ENCODE results near the gene TMEM209. TPM values are rescaled to one million over a fixed set of nuclear protein-coding genes. Genes with fewer than 3 reads are reported as not detected.

TMEM209 gene
- total RNA-seq, 3 donors from 2014 or later (not counting 1 experiment from before 2014, with no cell fraction given): 26.3 to 31.0 (median 30.4) TPM

DNA sequence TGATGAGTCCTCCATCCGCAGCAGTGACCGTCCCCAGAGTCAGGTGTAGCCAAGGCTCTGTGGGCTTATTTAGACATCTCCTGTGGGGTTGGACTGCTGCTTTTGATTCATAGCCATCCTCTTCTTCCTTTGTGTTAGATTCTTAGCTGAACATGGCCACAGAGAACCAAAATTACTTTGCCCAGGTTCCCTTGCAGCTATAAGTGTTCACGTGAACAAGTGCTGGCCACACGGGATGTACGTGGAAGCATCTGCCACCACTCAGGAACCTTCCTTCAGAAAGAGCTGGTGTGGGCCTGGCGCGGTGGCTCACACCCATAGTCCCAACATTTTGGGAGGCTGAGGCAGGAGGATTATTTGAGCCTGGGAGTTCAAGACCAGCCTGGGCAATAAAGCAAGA lies 49.1 kb downstream of the TMEM209 start:
- Mint-ChIP-seq H3K27ac (no peak overlapping the region), H3K4me3 (no peak overlapping the region), H3K36me3 (peaks cover 12% of the 10 kb centered on the region), H3K9me3 (no peaks in the 10 kb centered on the region), H3K27me3 (ENCODE audit: low read depth in 2 of 2) (no peaks in the 10 kb centered on the region), H3K4me1 (no peaks in the 10 kb centered on the region)
- WGBS (ENCODE audit: insufficient coverage): 97% methylated on average over 7 of the region's 7 CpGs
- no peaks in the 10 kb centered on the region for H3K36me3 ChIP-seq (ENCODE audit: control insufficient read depth, insufficient read depth, low read length)
- H3K27me3 ChIP-seq (ENCODE audit: control insufficient read depth, insufficient read depth, low read length): peaks cover 2% of the 10 kb centered on the region
- TF ChIP-seq, protein P1, sequence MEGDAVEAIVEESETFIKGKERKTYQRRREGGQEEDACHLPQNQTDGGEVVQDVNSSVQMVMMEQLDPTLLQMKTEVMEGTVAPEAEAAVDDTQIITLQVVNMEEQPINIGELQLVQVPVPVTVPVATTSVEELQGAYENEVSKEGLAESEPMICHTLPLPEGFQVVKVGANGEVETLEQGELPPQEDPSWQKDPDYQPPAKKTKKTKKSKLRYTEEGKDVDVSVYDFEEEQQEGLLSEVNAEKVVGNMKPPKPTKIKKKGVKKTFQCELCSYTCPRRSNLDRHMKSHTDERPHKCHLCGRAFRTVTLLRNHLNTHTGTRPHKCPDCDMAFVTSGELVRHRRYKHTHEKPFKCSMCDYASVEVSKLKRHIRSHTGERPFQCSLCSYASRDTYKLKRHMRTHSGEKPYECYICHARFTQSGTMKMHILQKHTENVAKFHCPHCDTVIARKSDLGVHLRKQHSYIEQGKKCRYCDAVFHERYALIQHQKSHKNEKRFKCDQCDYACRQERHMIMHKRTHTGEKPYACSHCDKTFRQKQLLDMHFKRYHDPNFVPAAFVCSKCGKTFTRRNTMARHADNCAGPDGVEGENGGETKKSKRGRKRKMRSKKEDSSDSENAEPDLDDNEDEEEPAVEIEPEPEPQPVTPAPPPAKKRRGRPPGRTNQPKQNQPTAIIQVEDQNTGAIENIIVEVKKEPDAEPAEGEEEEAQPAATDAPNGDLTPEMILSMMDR (IDR thresholded peaks at IDR 0.05): no peak
- ATAC-seq: no peak
- H3K9me3 ChIP-seq (ENCODE audit: control insufficient read depth, insufficient read depth, low read length): peaks cover 13% of the 10 kb centered on the region
- no peak for DNase-seq
- H3K4me1 ChIP-seq (ENCODE audit: control insufficient read depth, insufficient read depth, low read length): peaks cover 16% of the 10 kb centered on the region
- H3K4me3 ChIP-seq (ENCODE audit: low read length): no peak overlapping the region
- intact Hi-C loops (cut with micrococcal nuclease): no loop called here
- no peak overlapping the region for H3K27ac ChIP-seq (ENCODE audit: low read length)

DNA sequence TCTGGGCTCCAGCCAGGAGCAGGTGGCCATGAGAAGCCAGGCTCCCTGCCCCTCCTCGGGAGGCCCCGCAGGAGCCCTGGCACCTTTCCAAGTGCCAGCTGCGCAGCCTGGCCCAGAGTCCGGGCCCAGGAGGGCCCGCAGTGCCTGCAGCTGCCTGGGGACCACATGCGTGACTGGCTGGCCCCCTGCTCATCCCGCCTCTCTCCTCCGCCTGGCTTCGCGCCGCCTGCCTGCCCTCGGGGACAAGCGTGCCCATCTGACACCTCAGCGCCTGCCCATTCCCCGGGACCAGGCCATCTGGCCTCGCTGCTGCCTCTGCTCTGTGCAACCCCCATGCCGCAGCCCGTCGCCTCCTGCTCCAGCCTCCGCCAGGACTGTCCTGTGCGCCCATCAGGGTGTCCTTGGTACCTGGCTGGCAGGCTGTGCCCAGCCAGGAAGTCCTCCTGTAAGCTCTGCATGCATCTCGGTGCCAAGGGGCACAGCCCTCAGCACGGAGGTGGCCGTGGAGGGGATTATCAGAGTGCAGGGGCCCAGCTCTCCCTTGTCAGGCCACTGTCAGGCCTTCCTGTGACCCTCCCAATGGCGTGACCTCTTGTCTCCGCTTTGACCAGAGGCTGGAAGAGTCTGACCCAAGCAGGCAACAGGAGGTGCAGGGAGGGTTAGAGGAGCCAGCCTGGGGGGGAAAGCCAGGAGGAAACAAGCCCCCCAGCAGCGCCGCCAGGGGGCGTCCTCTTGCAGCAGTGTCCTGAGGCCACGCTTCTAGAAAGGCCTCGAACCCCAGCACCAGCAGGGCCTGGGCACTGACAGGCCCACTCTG lies 50.5 kb downstream of the TMEM209 start:
- intact Hi-C loops (cut with micrococcal nuclease): no loop called here
- ATAC-seq: no peak
- no peaks in the 10 kb centered on the region for H3K36me3 ChIP-seq (ENCODE audit: control insufficient read depth, insufficient read depth, low read length)
- Mint-ChIP-seq H3K9me3 (no peaks in the 10 kb centered on the region), H3K27me3 (ENCODE audit: low read depth in 2 of 2) (no peaks in the 10 kb centered on the region), H3K4me3 (no peak overlapping the region), H3K36me3 (peaks cover 12% of the 10 kb centered on the region), H3K27ac (no peak overlapping the region), H3K4me1 (no peaks in the 10 kb centered on the region)
- no peak overlapping the region for H3K27ac ChIP-seq (ENCODE audit: low read length)
- peaks cover 2% of the 10 kb centered on the region for H3K27me3 ChIP-seq (ENCODE audit: control insufficient read depth, insufficient read depth, low read length)
- H3K4me3 ChIP-seq (ENCODE audit: low read length): no peak overlapping the region
- peaks cover 18% of the 10 kb centered on the region for H3K4me1 ChIP-seq (ENCODE audit: control insufficient read depth, insufficient read depth, low read length)
- TF ChIP-seq, protein P1 (IDR thresholded peaks at IDR 0.05): no peak
- 90% methylated on average over 31 of the region's 31 CpGs for WGBS (ENCODE audit: insufficient coverage)
- peaks cover 13% of the 10 kb centered on the region for H3K9me3 ChIP-seq (ENCODE audit: control insufficient read depth, insufficient read depth, low read length)
- no peak for DNase-seq

DNA sequence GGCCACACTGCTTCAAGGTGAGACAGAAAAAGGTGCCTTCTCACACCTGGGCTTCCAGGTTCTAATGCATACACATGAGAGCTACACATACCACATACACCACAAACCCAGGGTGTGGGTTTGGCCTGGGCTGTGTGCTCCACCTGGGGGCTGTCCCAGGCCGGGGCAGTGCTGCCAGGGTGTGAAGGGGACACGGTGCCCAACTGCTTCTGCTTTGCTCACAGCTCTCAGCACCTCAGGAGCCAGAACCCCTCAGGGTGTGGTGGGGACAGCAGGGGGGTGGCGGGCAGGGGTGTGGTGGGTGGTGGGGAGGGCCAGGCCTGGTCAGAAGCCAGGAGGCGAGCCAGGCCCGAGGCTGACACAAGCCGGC lies 51.1 kb downstream of the TMEM209 start:
- TF ChIP-seq, protein P1 (IDR thresholded peaks at IDR 0.05): no peak
- H3K4me1 Mint-ChIP-seq: no peaks in the 10 kb centered on the region
- DNase-seq: no peak
- no peak overlapping the region for H3K27ac Mint-ChIP-seq
- H3K27me3 ChIP-seq (ENCODE audit: control insufficient read depth, insufficient read depth, low read length): peaks cover 6% of the 10 kb centered on the region
- H3K36me3 Mint-ChIP-seq: peaks cover 12% of the 10 kb centered on the region
- H3K9me3 ChIP-seq (ENCODE audit: control insufficient read depth, insufficient read depth, low read length): peaks cover 13% of the 10 kb centered on the region
- intact Hi-C loops (cut with micrococcal nuclease): no loop called here
- no peak overlapping the region for H3K27ac ChIP-seq (ENCODE audit: low read length)
- no peaks in the 10 kb centered on the region for H3K9me3 Mint-ChIP-seq
- H3K4me3 Mint-ChIP-seq: no peak overlapping the region
- peaks cover 0 to under 1% of the 10 kb centered on the region in 2 donors for H3K27me3 Mint-ChIP-seq (ENCODE audit: low read depth in 2 of 2)
- 74% methylated on average over 6 of the region's 6 CpGs for WGBS (ENCODE audit: insufficient coverage)
- H3K4me1 ChIP-seq (ENCODE audit: control insufficient read depth, insufficient read depth, low read length): peaks cover 24% of the 10 kb centered on the region
- no peak overlapping the region for H3K4me3 ChIP-seq (ENCODE audit: low read length)
- no peaks in the 10 kb centered on the region for H3K36me3 ChIP-seq (ENCODE audit: control insufficient read depth, insufficient read depth, low read length)
- no peak for ATAC-seq

Data from natural killer cell (primary cell).